ENCODE measurements around the gene UBE2H.

DNA sequence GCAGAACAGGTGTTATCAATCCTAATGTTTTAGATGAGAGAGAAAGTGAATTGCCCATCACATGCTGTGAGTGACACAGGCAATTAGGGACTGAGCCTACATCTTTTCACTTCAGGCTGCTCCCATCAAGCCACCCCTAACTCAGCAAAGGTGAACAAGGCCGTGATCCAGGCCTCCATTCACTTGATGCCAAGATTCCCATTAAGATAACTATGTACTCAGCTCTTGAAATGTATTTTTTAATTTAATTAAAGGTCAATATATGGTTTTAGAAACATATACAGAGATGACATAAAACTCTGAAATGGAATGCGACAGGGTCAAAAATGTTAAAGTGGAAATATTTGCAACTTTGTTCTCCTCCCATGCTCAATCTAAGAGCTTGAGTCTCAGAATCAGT is 27.9 kb upstream of the UBE2H start:
- TF ChIP-seq CTCF (IDR thresholded peaks at IDR 0.05; ENCODE audit: low read depth, low read length, missing input control) (no peak), MAX (IDR thresholded peaks at IDR 0.05) (no peak), TAF1 (conservative IDR thresholded peaks at IDR 0.05) (no peak)
